ENCODE results near the gene MAP2K5.
A peak's percentile ranks its signal among the peaks of the same experiment; 100 is the strongest.
"Not testable (repeated sequence)": the region's sequence is repeated elsewhere in the genome, so short reads cannot be mapped to it uniquely, and the experiment has no call there.

MAP2K5 gene

GRCh38 chr15:67672834-67673233 lies 130.3 kb downstream of the MAP2K5 start:
- DNase-seq (ENCODE audit: low read depth), result not testable (repeated sequence)

GRCh38 chr15:67674983-67675382 lies 132.5 kb downstream of the MAP2K5 start:
- DNase-seq (ENCODE audit: low read depth), result no peak

GRCh38 chr15:67678089-67678488 lies 135.6 kb downstream of the MAP2K5 start:
- DNase-seq (ENCODE audit: low read depth), result no peak

- no peak for DNase-seq (ENCODE audit: low read depth)
Measured at GRCh38 chr15:67678993-67679392, 136.5 kb downstream of the MAP2K5 start.

DNA sequence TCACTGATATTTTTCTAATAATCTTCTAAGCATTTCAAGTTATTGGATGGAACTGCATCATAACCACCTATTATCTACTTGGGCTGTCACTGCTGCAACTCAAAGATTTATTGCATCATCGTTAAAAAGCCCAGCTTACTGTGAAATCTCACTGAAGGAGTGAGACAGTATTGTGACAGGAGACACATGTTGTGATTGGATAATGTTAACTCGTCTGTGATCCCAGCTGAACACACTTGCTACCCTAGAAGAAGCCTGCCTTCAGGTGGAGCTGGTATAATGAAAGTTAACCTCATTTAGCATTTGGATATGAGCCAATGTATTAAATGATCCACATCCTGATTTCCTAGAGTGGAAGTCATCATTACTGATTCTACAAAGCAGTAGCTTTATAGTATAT lies 138.1 kb downstream of the MAP2K5 start:
- DNase-seq (ENCODE audit: low read depth), result no peak

GRCh38 chr15:67685008-67685599 lies 142.6 kb downstream of the MAP2K5 start:
- no peak for DNase-seq (ENCODE audit: low read depth)

DNA sequence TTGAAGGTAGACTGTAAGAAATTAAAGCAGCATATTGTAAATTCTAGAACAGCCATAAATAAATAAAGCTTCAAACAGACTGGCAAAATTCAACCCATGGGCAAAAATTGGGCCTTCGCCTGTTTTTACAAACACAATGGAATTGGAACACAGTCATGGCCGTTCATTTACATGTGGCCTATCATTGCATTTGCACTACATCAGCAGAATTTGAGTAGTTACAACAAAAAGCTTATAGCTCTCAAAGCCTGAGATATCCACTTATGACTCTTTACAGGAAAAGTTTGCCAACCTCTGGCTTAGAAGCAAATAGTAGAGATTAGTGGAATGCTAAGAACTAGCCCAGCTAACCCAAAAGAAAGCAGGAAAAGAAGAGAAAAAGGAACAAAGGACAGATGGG lies 143.2 kb downstream of the MAP2K5 start:
- no peak for DNase-seq (ENCODE audit: low read depth)

DNA sequence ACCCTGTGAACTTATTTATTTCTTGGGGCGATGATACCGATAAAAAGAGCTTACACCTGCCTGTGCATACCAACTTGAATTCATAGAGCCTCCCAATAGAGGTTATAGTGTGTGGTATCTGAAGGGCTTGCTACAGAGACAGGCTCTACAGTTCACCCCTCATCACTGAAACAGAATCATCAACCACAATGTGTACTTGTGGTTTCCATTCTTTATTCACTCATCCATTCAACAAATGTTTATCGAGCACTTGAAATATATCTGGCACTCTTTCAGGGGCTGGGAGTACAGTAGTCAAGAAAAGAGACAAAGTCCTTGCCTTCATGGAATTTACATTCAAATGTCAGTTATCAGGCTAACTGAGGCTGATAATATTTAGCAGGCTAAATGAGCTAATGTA lies 148.4 kb downstream of the MAP2K5 start:
- DNase-seq (ENCODE audit: low read depth), result no peak

- no peak for DNase-seq (ENCODE audit: low read depth)
Measured at GRCh38 chr15:67691450-67691849, 148.9 kb downstream of the MAP2K5 start.

- DNase-seq (ENCODE audit: low read depth), result no peak
Measured at GRCh38 chr15:67692573-67692972, 150.1 kb downstream of the MAP2K5 start.

GRCh38 chr15:67696087-67696486 lies 153.6 kb downstream of the MAP2K5 start:
- no peak for DNase-seq (ENCODE audit: low read depth)

GRCh38 chr15:67700023-67700422 lies 157.5 kb downstream of the MAP2K5 start:
- DNase-seq (ENCODE audit: low read depth), result peak; percentile 16

- DNase-seq (ENCODE audit: low read depth), result peak; percentile 27
Measured at GRCh38 chr15:67701669-67702068, 159.2 kb downstream of the MAP2K5 start.

DNA sequence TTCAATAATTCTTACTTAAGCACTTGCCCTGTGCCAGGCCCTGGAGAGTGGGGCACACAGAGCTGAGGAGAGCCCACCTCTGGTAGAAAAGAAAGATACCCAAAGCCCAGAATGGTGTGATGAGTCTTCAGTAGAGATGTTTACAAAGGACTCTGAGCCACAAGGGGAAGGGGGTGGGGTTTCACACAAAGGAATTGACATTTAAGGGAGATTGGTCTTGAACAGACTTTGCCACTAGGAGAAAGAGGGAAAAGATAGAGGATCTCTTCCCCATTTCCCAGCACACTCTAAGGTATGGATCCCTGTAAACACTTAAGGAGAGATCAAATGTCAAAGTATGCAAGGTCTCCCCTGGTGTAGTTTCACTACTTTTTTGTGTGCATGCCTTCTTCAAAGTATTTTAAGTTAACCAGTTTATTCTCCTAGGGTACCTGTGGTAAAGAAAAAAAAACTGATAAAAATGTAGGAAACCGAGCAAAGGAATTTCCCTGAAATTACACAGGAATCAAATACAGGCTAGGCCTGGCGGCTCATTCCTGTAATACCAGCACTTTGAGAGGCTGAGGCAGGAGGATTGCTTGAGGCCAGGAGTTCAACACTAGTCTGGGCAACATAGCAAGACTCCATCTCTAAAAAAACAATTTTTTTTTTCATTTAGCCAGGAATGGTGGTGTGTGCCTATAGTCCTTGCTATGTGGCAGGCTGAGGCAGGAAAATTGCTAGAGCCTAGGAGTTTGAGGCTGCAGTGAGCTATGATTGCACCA lies 165.2 kb downstream of the MAP2K5 start:
- no peak for DNase-seq (ENCODE audit: low read depth)

DNA sequence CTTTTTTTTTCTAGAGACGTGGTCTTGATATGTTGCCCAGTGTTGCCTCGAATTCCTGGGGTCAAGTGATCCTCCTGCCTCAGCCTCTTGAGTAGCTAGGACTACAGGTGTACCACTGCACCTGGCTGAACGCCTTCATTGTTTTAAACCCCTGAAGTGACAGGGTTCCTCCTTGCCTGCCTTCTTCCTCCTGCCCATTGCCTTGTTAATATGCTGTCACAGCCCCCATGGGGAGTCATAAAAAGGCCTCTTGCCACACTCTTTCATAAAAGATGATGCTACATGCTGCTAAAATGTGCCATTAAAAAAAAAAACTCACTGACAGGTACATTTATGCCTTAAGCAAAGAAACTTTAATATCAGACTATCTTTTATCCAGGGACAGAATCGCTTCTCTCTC lies 166.0 kb downstream of the MAP2K5 start:
- no peak for DNase-seq (ENCODE audit: low read depth)

- no peak for DNase-seq (ENCODE audit: low read depth)
Measured at GRCh38 chr15:67715170-67715569, 172.7 kb downstream of the MAP2K5 start.

DNA sequence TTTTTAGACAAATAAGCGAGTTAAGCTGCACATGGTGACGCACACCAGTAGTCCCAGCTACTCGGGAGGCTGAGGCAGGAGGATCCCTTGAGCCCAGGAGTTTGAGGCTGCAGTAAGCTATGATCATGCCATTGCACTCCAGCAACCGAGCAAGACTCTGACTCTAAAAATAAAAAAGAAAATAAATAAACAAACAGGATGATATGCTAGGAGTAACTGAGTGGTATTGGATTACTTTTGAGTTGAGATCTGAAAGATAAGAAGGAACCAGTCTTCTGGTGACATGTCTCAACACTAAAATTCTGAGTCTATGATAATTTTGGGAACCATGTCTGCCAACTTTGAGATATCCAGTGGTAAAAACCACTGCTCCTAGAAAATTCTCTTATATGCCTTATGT lies 173.7 kb downstream of the MAP2K5 start:
- no peak for DNase-seq (ENCODE audit: low read depth)

DNA sequence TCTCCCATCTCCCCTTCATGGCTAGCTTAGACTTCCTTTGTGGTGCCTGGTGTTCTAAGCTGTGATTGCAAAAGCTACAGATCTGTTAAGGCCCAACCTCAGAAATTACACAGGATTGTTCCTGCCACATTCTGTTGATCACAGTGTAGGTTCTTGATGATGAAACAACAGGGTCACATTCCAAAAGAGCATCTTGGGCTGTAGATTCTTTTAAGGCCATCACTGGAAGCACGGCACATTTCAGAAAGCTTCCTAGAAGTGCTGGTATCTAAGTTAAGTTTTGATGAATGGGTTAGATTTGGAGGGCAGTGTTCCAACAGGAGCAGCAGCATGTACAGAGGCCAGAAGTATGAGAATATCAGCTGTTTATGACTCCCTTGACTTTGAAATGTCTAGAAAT lies 175.3 kb downstream of the MAP2K5 start:
- no peak for DNase-seq (ENCODE audit: low read depth)

- no peak for DNase-seq (ENCODE audit: low read depth)
Measured at GRCh38 chr15:67719330-67719959, 176.9 kb downstream of the MAP2K5 start.

- no peak for DNase-seq (ENCODE audit: low read depth)
Measured at GRCh38 chr15:67720556-67721175, 178.2 kb downstream of the MAP2K5 start.

GRCh38 chr15:67722030-67722817 lies 179.7 kb downstream of the MAP2K5 start:
- DNase-seq (ENCODE audit: low read depth), result no peak
